ENCODE results near the gene TACR1.
"Not testable (repeated sequence)": the region's sequence is repeated elsewhere in the genome, so short reads cannot be mapped to it uniquely, and the experiment has no call there.

Gene TACR1

DNA sequence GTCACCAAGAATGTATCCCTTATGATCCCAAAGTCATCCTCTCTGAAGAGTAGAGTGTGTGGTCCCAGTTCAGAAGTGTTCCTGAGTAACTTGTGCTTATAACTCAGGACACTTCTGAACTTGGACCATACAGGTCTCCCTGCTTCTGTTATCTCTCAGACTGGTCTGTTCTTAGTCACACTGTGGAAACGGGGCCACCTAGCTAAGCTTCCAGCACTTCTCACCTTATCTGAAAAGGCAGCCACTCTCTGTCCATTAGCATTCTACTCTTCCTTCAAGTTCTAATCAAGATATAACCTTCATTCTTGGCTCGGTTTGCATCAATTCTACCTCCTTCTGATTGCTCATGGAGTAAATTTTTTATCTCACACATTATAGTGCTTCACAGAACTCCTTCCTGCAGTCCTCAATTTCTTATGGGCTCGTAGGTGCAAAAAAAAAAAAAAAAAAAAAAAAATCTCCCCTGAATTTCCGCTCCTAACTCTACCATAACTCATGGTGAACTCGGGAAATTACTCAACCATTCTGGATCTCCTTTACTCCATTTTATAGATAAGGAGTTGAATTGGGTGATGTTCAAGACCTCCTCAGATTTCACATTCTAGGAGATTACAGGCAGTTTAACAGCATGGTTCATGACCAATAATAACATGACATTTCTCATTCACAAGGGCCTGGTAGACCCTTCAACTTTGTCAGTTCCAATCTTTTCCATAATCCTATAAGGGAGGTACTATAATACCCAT lies 108.4 kb downstream of the TACR1 start:
- DNase-seq (ENCODE audit: low read depth, low spot score) = no peak

DNA sequence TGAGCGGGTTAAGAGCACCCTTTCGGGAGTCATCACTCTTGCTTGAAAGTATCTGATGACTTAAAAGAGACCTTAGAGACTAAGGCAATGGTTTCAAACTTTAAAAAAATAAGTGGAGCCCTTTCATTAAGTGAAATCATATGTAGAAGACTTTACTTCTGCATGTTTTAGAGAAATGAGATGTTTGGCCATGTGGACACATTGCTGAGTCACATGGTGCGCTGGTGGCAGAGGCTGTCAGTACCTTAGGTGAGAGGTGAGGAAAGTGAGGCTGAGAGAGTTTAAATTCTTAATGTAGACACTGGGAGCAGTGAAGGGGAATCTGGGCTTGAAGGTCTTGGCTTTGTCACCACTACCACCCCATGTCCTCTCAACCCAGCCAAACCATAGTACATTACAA lies 109.8 kb downstream of the TACR1 start:
- DNase-seq (ENCODE audit: low read depth, low spot score) = no peak

DNA sequence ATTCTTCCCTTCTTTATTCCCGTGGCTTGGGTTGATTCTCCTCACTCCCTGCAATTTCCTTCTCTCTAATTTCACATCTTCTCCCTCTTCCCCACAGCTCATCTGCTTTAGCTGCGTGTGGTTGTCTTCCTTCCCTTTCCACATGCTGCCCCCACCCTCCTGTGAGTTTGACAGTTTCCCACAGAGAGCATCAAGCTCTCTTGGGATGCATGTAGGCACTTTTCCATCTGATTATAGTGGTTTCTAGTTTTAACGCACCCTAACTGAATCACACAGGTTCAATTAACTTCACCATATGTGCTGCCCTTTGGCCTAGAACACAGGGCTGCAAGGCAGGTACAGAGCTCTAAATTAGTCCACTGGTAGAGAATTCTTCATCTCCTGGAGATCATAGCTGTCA lies 110.5 kb downstream of the TACR1 start:
- no peak for DNase-seq (ENCODE audit: low read depth, low spot score)

DNA sequence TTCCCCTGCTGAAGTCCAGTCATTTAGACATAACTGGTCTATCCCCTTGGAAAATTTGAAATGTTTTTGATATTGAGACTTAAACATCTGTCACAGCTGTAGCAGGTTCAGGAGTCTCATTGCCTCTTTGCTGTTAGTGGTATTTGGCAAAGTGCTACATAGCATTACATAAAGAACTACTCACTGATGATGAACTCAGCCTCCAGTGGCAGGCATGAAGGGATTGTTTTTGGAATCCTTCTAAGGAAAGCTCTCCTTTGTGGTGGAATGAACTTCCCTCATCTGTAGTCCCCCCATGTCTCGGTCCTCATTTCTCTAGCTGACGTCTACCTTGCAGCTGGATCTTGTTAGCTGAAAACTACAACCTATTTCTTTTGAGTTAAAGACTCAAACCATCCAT lies 111.6 kb downstream of the TACR1 start:
- no peak for DNase-seq (ENCODE audit: low read depth, low spot score)

DNA sequence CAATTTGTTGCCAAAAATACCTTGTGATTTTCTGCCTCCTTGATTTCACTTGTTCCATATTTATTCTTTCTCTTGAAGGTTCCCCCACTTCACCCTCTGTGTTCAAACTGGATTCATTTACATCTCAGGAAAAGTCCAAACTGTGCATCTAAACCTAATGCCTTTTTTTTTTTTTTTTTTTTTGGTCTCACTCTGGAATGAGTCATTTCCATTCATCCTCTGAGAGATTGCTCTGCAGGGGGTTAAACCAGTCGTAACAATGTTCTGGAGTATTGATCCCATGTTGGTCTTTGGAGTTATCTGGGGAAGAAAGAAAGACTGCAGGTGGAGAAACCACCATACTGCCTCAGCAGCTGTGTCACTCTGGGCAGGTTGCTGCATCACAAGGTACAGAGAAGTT lies 119.7 kb downstream of the TACR1 start:
- no peak for DNase-seq (ENCODE audit: low read depth, low spot score)

DNA sequence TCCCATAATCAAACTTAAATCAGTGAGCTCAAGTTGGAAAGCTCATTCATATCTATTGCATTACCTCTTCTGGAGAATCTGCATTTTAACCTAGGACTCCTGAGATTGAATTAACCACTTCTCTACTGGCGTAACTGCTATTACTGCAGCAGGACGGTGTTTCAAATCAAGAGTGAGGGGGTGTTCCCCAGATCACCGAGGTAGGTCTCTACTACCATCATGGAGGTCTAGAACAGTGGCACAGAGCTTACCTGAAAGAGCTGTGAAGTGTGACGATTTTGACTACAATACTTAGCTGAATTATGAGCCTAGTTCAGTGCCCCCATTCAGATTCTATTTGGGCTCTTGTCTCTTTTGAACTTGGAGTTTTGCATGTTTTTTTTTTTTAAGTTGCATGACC lies 121.4 kb downstream of the TACR1 start:
- no peak for DNase-seq (ENCODE audit: low read depth, low spot score)

DNA sequence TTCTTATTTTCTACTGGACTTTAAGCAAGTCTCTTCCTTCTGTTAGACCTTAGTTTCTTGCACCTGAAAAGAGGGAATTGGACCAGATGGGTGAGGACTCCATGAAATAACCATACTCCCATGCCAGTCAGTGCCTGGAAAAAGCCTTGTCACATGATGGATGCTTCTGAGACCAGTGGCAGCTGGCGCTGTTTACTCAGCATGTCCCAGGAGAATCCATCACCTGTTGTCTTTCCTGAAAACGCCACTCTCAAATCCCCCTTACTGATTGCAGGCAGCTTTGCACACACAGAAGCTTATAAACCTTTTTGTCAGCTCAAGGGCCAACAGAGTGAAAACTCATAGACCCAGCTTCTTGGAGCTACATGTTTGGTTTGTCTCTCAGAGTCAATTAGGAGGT lies 123.2 kb downstream of the TACR1 start:
- no peak for DNase-seq (ENCODE audit: low read depth, low spot score)

DNA sequence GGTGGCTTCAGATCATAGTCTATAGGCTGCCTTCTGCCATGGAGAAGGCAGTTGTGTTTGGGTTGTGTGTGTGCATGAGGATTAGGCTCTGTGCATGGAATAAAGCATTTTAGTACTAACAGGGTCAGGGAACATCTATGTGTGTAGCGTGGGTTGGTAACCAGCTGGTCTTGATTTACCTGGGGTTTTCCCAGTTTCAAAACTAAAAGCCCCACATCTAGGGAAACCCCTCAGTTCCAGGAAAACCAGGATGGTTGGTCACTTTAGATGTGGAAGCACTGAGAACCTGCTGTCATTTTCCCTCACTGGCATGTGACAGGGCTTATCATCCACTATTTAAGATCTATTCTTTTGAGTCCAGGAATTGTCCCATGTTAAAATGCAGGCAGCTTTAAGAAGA lies 124.6 kb downstream of the TACR1 start:
- no peak for DNase-seq (ENCODE audit: low read depth, low spot score)

DNA sequence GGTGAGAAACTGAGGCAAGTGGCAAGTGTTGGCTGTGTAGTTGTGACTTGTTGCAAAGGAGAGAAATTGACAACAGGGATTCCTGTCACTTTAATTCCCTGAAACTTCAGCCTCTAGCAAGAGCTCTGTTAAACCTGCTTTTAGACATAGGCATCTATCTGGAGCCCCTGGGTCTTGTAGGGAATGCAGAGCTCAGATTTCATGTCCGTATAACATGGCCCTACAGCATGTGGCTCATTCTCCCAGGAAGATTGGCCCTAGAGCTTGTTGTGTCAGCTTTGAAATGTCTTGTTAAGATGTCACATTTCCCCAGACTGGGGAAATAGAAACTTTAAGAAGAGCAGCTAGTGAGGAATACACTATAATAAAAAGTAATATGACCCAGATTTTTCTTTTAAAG lies 125.1 kb downstream of the TACR1 start:
- no peak for DNase-seq (ENCODE audit: low read depth, low spot score)

DNA sequence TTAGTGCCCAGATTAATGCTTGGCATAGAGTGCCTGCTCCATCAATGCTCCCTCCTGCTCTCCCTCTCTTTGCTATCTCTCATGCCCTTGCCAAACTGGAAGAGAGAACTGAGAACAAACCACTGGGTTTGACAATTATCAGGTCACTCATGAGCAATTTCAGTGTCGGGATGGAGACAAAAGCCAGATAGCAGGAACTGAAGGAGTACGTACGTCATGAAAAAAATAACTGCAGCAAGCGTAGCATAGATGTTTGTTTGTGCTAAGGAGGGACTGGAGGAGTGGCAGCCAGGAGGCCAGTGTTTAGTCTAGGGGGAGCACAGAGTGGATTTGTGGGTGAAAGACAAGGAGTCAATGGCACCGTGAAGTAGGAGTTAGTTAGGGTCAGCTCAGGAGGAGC lies 127.6 kb downstream of the TACR1 start:
- no peak for DNase-seq (ENCODE audit: low read depth, low spot score)

DNA sequence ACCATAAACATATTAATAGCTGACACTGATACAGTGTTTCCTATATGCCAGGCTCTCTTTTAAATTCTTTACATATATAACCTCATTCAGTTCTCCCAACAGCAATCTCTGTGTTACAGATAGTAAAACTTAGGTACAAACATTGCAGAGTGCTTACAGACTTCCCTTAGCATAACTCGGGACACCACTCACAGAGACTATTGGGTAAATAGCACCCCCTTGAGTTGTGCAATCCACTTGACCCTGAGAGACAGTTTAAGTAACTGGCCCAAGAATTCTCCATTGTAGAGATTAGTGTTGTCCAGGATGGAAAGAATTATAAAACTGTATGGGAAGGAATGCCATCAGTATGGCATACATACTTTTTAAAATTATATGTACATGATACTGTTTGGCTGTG lies 130.8 kb downstream of the TACR1 start:
- no peak for DNase-seq (ENCODE audit: low read depth, low spot score)

DNA sequence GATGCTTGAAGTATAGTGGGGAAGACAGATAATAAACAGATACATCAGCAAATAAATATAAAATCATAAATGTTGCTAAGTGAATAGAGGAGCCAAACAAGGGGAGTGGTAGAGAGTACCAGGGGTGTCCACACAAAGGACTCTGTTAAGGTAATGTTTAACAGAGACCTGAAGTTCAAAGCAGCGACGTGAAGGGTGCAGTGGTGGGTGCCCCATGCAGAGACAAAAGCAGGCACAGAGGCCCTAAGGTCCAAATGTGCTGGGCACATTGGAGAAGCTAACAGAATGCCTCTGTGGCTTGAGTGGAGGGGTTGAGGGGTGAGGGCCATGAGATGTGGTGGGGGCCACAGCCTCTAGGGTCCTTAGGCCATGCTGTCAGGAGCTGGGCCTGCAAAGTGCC lies 131.8 kb downstream of the TACR1 start:
- DNase-seq (ENCODE audit: low read depth, low spot score) = no peak

DNA sequence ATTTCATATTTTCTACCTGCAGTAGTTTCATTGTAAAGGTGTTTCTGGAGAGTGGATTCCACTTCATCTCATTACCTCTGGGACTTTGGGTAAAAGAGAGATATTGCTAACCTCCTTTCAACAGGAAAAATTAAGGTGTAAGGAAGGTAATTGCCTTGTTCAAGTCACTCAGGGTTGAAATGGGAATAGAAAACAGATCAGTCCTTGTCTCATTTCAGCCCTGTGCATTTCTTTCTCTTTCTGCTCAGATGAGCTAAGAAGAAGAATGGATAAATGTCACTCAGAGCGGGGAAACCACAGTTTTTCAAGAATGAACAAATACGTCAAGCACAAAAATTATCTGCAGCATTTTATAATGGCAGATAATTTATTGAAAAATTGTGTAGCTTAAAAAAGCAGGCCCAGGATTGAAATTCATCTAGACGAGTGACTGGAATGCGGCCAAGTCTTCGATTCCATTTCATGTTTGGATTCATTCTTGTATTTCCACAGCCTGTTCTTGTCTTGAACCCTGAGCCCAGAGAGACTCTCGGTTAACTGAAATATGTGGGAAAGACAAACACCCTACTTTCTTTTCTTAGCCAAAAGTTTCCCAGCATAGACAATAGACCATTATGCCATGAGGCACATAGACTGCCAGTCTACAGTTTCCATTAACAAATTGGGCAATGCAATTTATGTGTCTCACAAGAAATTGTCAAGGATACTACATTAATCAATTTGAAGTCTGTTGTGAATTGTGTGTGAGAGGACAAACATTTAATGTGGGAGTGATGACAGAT lies 133.0 kb downstream of the TACR1 start:
- no peak for DNase-seq (ENCODE audit: low read depth, low spot score)

DNA sequence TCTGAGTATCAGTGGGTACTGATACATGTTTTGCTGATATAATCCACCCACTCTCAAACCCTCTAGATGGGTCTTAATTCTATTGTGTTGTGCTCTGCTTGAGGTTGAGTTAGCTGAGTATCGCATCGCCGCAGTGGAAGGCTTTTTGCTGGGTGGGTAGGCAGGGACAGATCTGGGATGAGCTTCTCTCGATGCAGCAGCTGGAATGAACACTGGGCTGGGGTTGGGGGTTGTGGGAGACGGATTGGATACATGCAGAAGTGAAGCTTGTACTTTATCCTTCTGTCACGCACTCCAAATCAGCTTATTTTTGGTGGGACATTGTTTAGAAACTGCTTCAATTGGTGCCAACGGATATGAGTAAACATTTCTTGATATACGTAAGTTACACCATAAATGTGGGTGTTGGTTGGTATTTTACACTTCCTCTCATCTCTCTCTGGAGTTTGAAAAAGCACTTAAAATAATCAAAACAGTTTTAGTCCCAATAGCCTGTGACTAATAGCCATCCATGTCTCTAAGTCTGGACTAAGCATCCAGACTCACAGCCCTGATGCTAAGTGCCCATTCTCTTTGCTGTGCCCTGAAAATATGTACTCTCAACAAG lies 133.8 kb downstream of the TACR1 start:
- no peak for DNase-seq (ENCODE audit: low read depth, low spot score)

DNA sequence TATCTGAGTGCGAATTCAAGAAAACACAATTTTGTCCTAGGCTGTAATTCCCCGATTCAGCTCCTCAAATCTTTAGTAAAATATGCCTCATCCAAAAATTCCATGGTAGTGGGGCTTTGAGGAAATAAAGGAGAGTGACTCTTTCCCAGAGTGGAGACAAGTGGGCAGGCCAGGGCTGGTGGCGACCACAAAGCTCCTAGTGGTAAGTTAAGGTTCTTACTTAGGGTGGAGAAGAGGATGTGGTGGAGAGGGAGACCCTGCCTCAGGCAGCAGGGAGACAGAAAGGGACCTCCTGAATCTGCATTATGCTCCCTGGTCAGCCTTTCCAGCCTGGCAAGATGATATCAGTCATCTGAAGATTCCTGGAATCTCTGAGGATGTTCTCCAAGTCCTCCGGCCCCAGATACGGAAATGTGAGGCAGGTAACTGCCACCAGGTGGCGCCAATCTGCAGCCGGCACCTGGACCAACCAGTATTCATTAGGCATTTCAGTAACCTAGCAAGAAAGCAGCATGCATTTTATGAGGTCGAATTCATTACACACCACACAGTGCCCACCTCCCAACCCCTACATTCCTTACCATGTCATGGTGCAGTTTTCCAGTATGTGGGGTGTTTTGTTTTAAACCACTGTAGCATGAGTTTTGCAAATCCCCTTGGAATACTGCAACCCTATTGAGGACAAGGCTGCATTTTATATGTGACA lies 134.5 kb downstream of the TACR1 start:
- DNase-seq (ENCODE audit: low read depth, low spot score) = no peak

DNA sequence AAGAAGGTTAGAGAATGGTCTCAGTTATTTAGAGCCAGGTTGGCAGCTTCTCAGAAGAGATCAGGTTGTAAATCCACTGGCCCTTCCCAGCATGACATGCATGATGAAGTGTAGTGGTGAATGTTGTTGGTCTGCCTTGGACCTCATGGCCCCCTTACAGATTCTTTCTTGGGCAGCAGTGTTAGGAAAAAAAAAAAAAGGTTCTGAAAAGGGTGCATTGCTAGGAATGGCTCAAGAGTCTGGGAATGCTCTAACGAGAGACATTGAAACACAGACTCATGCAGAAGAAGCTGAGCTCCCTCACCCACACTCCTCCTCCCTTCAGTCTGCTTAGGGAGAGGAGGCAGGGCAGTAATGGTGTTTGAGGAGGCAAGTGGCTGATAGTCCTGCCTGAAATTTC lies 135.4 kb downstream of the TACR1 start:
- no peak for DNase-seq (ENCODE audit: low read depth, low spot score)

DNA sequence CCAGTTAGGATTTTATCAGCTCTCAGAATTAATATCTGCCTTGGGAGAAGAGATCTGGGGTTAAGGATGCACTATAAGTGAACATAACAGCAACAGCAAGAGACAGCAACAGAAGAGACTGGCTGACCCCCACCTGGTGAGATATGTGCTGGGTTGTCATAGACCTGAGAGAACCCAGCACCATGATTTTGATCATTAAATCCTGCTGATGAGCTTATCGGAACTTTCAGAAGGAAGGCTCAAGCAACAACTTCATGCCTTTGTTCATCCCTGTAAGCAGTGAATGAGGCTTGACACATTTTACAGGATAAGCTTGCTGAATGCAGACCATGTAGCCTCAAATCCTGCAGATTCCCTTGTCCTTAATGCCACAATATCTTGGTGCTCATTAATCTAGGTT lies 140.9 kb downstream of the TACR1 start:
- DNase-seq (ENCODE audit: low read depth, low spot score) = no peak

DNA sequence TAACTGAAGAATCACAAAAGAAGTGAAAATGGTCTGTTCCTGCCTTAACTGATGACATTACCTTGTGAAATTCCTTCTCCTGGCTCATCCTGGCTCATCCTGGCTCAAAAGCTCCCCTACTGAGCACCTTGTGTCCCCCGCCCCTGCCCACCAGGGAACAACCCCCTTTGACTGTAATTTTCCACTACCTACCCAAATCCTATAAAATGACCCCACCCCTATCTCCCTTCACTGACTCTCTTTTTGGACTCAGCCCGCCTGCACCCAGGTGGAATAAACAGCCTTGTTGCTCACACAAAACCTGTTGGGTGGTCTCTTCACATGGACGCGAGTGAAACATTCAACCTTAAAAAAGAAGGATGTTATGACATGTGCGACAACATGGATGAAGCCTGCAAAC lies 142.2 kb downstream of the TACR1 start:
- DNase-seq (ENCODE audit: low read depth, low spot score) = not testable (repeated sequence)

DNA sequence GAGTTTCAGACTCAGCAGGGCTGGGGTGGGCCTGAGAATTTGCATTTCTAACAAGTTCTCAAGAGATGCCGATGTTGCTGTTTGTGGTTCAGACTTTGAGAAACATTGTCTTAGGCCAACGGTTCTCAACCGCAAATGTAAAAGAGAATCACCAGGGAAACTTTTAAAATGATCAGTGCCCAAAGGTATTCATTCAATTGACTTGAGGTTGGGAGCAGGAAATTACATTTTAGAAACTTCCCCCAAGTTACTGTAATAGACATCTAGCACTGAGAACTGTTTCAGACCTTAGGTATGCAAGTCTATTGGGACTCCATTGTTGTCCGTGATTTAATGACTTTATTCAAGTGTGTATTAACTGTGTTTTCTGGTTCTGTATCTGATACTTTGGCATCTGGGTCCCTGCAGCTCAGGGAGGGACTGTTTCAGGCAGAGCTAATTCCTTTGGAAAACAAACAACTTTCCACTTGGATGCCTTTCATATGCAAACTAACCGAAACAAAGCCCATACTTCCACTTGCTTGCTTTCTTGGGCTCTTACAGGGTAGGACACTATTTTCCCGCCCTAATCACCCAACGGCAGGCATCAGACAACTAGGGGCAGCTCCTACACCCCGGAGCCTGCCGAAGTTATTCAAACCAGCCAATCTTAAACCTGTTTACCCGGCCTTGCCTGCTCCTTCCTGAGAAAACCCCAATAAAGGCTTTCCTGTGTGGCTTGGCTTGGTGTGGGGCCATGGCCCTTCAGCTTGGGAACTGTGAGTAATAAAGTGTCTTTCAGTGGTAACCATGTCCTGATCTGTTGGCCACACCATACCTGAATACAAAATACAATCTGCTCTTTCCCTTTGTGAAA lies 143.3 kb downstream of the TACR1 start:
- no peak for DNase-seq (ENCODE audit: low read depth, low spot score)

DNA sequence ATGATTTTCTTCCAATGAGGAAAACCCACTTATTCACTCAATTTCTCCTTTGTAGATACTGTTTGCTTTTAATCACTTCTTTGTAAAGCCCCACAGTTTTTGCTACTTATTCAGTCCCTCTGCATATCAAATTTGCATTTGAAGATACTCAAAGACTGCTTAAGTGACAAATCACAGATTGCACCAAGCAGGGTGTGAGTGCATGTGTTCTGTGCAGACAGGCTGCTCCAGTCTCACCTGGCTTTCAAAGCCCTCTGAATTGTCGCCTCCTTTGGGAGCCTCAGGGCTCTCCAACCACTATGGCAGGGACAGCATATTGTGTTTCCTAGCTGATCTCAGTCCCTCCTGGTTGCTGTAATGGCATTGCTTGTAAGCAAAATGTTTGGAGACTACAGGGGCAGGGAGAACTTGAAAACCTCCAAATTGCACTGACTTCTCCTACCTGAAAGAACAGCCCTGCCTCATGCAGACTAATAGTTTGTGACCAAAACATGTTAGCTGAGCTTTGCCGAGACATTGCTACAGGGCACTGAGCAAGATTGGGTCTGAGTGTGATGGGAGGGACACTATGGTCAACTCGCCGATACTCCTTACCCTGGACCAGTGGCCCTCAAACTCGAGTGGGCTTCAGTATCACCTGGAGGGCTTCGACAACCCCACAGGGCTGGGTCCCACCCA lies 144.0 kb downstream of the TACR1 start:
- DNase-seq (ENCODE audit: low read depth, low spot score) = no peak

DNA sequence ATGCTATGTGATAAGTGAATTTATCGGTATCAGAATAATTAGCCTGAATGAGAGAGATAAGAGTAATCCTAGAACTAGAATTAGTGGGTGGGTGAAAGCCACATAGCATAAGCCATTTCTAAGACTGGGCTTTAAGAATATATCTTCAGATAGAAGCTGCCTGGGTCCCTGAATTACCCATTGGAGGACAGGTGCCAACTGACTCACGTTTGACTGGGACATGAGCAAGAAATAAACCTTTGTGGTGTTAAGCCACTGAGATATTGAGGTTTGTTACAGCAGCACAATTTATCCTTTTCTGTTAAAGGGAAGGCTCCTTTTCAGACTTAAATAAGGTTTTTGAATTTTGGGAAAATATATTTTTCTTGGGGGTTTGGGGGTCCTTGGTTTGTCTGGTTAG lies 145.0 kb downstream of the TACR1 start:
- DNase-seq (ENCODE audit: low read depth, low spot score) = no peak
